Stimulated activated CD8-positive, alpha-beta memory T cell treated with anti-CD3 and anti-CD28 coated beads, Interleukin-7, amount 100 ng/mL, for 4 hours (primary cell): ENCODE measurements around the gene ZFYVE9.
"Not testable (repeated sequence)": the region's sequence is repeated elsewhere in the genome, so short reads cannot be mapped to it uniquely, and the experiment has no call there.

Experiments used
- DNase-seq, 2 donors: peaks; one replicate each; pipeline ENCODE4 v3.0.0-alpha.2; 2020; ENCODE audit warnings: low read depth in 2 of 2

Gene ZFYVE9

GRCh38 chr1:52150946-52151345 lies 9.1 kb downstream of the ZFYVE9 start:
- DNase-seq, result no peak

- DNase-seq, result no peak
These were observed 10.7 kb downstream of the ZFYVE9 start for GRCh38 chr1:52152572-52152971.

- DNase-seq, result no peak
These were observed 11.1 kb downstream of the ZFYVE9 start for GRCh38 chr1:52153010-52153409.

- no peak for DNase-seq
These were observed 12.0 kb downstream of the ZFYVE9 start for GRCh38 chr1:52153898-52154297.

GRCh38 chr1:52156460-52156859 lies 14.6 kb downstream of the ZFYVE9 start:
- no peak for DNase-seq

GRCh38 chr1:52157582-52157981 lies 15.7 kb downstream of the ZFYVE9 start:
- no peak for DNase-seq

GRCh38 chr1:52158218-52158617 lies 16.3 kb downstream of the ZFYVE9 start:
- DNase-seq, result no peak

GRCh38 chr1:52159033-52159789 lies 17.3 kb downstream of the ZFYVE9 start:
- no peak for DNase-seq

- no peak for DNase-seq
These were observed 21.1 kb downstream of the ZFYVE9 start for GRCh38 chr1:52162947-52163346.

GRCh38 chr1:52164604-52165003 lies 22.7 kb downstream of the ZFYVE9 start:
- no peak for DNase-seq

GRCh38 chr1:52166996-52167753 lies 25.3 kb downstream of the ZFYVE9 start:
- DNase-seq, result no peak

GRCh38 chr1:52168373-52169080 lies 26.6 kb downstream of the ZFYVE9 start:
- no peak for DNase-seq

- DNase-seq, result not testable (repeated sequence)
These were observed 29.3 kb downstream of the ZFYVE9 start for GRCh38 chr1:52171149-52171548.

GRCh38 chr1:52179073-52179472 lies 37.2 kb downstream of the ZFYVE9 start:
- DNase-seq, result no peak

GRCh38 chr1:52180176-52180575 lies 38.3 kb downstream of the ZFYVE9 start:
- DNase-seq, result no peak

GRCh38 chr1:52181759-52182158 lies 39.9 kb downstream of the ZFYVE9 start:
- not testable (repeated sequence) for DNase-seq

- not testable (repeated sequence) for DNase-seq
These were observed 40.4 kb downstream of the ZFYVE9 start for GRCh38 chr1:52182328-52182727.

- DNase-seq, result no peak
These were observed 41.0 kb downstream of the ZFYVE9 start for GRCh38 chr1:52182874-52183400.

GRCh38 chr1:52186449-52186848 lies 44.6 kb downstream of the ZFYVE9 start:
- no peak for DNase-seq

- DNase-seq, result no peak
These were observed 48.1 kb downstream of the ZFYVE9 start for GRCh38 chr1:52189898-52190480.

GRCh38 chr1:52190500-52191252 lies 48.8 kb downstream of the ZFYVE9 start:
- DNase-seq, result no peak
